Upper lobe of left lung (tissue), 6 donors: ENCODE data around the gene CDH10. TPM values are rescaled to one million over a fixed set of nuclear protein-coding genes. Genes with fewer than 3 reads are reported as not detected.
A peak's percentile ranks its signal among the peaks of the same experiment; 100 is the strongest.

Source experiments
- ATAC-seq, 2 donors: fragments of 200-7000 bp; cut with Tn5 transposase; one replicate each; pipeline ENCODE4 v1.9.1; 2022; ENCODE audit warnings: mild to moderate bottlenecking in 2 of 2, moderate library complexity in 2 of 2; ENCODE audit not compliant: low FRiP score in 2 of 2
- DNase-seq, 2 donors: peaks; one replicate each; pipeline ENCODE4 v3.0.0-alpha.2; 2019 to 2020
- H3K27ac ChIP-seq, 4 donors: fragments of 200-600 bp; sonication (generic); one replicate each; pipeline ENCODE4 v1.5.1; 2016 to 2019
- H3K27me3 ChIP-seq, 4 donors: fragments of 200-600 bp; sonication (generic); one replicate each; pipeline ENCODE4 v1.5.1; 2017 to 2019
- H3K36me3 ChIP-seq, 4 donors: fragments of 200-600 bp; sonication (generic); one replicate each; pipeline ENCODE4 v1.5.1; 2016 to 2019
- H3K4me1 ChIP-seq, 4 donors: fragments of 200-600 bp; sonication (generic); one replicate each; pipeline ENCODE4 v1.5.1; 2018 to 2019
- H3K4me3 ChIP-seq, 4 donors: fragments of 200-600 bp; sonication (generic); one replicate each; pipeline ENCODE4 v1.5.1; 2017 to 2019; ENCODE audit warnings: mild to moderate bottlenecking in 2 of 4, moderate library complexity in 1 of 4
- H3K9me3 ChIP-seq, 4 donors: fragments of 200-600 bp; sonication (generic); one replicate each; pipeline ENCODE4 v1.5.1; 2018 to 2019
- EP300 ChIP-seq, 4 donors: sonication (generic); formaldehyde crosslinking; IDR thresholded peaks; one replicate each; pipeline ENCODE4 v1.5.1; 2017; ENCODE audit warnings: antibody characterized with exemption in 4 of 4, control low read depth in 2 of 4
- POLR2A ChIP-seq, 4 donors: fragments of 450-650 bp; IDR thresholded peaks; one replicate each; pipeline ENCODE4 v1.5.1; 2016 to 2017; ENCODE audit warnings: antibody characterized with exemption in 4 of 4, mild to moderate bottlenecking in 2 of 4
- POLR2AphosphoS5 ChIP-seq, 2 donors: sonication (generic); formaldehyde crosslinking; IDR thresholded peaks; one replicate each; pipeline ENCODE4 v1.5.1; 2017; ENCODE audit warnings: antibody characterized with exemption in 2 of 2
- WGBS, 2 donors: methylation state at CpG; one replicate each; pipeline ENCODE4 v1.1.5; 2017 to 2018; 5-methylcytosine and 5-hydroxymethylcytosine counted together
- total RNA-seq, 6 donors: library from RNA; depleted of rRNA in 4 of 6; stranded (reverse); fragments of >200 nt in 4 of 6; gene quantifications; one replicate each; pipeline versions ENCODE4 v1.1.0 to v1.2.1, GENCODE V29; 2016 to 2021
- TF ChIP-seq, protein P1 (sequence below), 6 experiments: fragments of 450-650 bp in 4 of 6; fragments of 200-600 bp in 2 of 6; sonication (generic) in 2 of 6; IDR thresholded peaks; one replicate each; pipeline ENCODE4 v1.5.1; 2016 to 2019; ENCODE audit warnings: antibody characterized with exemption in 6 of 6
- donor health status: DM: no; HTN: no; CAD: no; lungs with moderate emphysema.
- donor health status: DM: no; HTN: yes; CAD: no; lungs with severe emphysema.

CDH10 gene
- total RNA-seq, 6 donors from 2014 or later, result 0.26 to 0.78 (median 0.52) TPM; not detected in 2

DNA sequence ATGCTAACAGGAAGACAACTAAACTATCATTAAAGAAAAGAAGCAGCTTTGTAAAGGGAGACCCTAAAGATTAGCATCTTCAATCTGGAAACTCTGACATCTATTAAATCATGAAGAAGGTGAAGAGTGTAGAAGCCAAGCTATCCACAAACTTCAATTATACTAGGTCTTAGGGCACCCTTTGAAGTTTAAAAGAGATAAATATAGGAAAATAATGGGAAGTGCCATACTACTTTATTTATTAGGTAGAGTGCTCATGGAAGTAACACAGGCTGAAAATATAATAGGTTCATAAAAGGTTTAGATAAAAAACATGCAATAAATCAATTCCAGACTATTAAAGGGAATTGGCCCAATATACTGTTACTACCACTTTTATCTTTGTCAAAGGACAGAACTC lies 19.9 kb downstream of the CDH10 start:
- Histone ChIP-seq H3K9me3 (no peaks in the 10 kb centered on the region), H3K27me3 (no peaks in the 10 kb centered on the region), H3K27ac (no peak overlapping the region), H3K4me1 (no peaks in the 10 kb centered on the region), H3K36me3 (no peaks in the 10 kb centered on the region), H3K4me3 (no peak overlapping the region)
- TF ChIP-seq POLR2A (IDR thresholded peaks at IDR 0.05) (no peak), POLR2AphosphoS5 (IDR thresholded peaks at IDR 0.05) (no peak), EP300 (IDR thresholded peaks at IDR 0.05) (no peak)
- TF ChIP-seq, protein P1, sequence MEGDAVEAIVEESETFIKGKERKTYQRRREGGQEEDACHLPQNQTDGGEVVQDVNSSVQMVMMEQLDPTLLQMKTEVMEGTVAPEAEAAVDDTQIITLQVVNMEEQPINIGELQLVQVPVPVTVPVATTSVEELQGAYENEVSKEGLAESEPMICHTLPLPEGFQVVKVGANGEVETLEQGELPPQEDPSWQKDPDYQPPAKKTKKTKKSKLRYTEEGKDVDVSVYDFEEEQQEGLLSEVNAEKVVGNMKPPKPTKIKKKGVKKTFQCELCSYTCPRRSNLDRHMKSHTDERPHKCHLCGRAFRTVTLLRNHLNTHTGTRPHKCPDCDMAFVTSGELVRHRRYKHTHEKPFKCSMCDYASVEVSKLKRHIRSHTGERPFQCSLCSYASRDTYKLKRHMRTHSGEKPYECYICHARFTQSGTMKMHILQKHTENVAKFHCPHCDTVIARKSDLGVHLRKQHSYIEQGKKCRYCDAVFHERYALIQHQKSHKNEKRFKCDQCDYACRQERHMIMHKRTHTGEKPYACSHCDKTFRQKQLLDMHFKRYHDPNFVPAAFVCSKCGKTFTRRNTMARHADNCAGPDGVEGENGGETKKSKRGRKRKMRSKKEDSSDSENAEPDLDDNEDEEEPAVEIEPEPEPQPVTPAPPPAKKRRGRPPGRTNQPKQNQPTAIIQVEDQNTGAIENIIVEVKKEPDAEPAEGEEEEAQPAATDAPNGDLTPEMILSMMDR (IDR thresholded peaks at IDR 0.05), result no peak
- DNase-seq, result no peak
- no peak for ATAC-seq

DNA sequence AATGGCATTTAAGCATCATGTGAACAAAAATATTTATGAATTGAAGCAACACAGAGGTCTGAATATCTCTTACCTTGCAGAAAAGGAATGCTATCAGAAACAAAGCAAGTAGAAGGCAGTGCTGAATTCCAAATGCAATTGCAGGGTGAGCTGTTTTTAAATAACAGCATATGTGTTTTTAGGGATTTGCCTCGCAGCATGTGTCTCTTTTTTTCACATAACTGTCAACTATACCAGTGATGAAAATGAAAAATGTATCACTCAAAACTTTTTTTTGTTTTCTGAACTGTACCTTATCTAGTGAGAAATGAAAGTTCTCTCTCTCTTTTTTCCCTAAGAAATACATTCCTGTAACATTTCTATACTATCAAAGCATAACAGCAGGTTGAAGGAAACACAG lies 21.2 kb downstream of the CDH10 start:
- no peak for TF ChIP-seq POLR2AphosphoS5 (IDR thresholded peaks at IDR 0.05)
- TF ChIP-seq POLR2A (IDR thresholded peaks at IDR 0.05), result no peak
- TF ChIP-seq, protein P1 (IDR thresholded peaks at IDR 0.05), result no peak
- TF ChIP-seq EP300 (IDR thresholded peaks at IDR 0.05), result no peak
- Histone ChIP-seq H3K27ac (no peak overlapping the region), H3K9me3 (no peaks in the 10 kb centered on the region), H3K4me1 (no peaks in the 10 kb centered on the region), H3K4me3 (no peak overlapping the region), H3K27me3 (no peaks in the 10 kb centered on the region), H3K36me3 (no peaks in the 10 kb centered on the region)
- no peak for DNase-seq
- WGBS, 2 donors, result 52 to 59% methylated on average over 1 of the region's 1 CpG
- ATAC-seq, result no peak

DNA sequence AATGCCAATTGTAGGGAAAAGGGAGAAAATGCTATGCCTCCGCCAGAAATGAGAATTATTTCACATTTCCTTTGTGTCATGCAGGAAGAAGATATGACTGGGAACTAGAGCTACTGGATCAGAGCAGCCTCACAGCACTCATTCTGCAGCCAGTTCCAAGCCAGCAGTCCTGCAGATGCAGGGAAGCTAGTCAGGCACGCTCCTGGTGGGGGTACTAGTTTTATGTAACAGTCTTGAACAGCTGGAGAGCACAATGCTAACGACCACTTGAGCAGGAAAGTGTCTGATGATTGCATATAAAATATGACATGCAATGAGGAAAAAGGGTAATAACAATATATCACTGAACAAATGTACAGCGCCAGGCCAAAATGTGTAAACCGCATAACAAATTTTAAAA lies 21.7 kb downstream of the CDH10 start:
- no peak for DNase-seq
- WGBS, 2 donors, result 51 to 55% methylated on average over 5 of the region's 5 CpGs

DNA sequence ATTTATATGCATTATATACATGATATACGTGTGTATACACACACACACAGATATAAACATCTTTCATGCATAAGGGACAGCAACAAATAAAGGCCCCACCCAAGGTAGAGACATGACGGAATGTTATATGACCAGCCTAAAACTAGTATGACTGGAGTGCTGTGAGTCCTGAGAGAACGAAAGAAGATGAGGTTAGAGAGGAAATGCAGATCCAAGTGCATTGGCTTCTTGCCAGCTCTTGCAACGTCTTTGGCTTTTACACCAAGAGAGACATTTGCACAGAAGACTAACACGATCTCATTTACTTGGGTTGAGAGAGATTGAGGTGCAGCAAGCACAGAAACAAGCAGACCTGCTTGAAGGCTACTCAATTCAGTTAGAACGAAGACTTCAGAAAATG lies 23.0 kb downstream of the CDH10 start:
- Histone ChIP-seq H3K4me3 (no peak overlapping the region), H3K9me3 (no peaks in the 10 kb centered on the region), H3K27me3 (no peaks in the 10 kb centered on the region), H3K36me3 (no peaks in the 10 kb centered on the region), H3K27ac (no peak overlapping the region), H3K4me1 (no peaks in the 10 kb centered on the region)
- ATAC-seq (peak in 1 of 2 donors; percentile 45), DNase-seq (no peak)
- TF ChIP-seq POLR2AphosphoS5 (IDR thresholded peaks at IDR 0.05) (no peak), EP300 (IDR thresholded peaks at IDR 0.05) (no peak), POLR2A (IDR thresholded peaks at IDR 0.05) (no peak)
- TF ChIP-seq, protein P1 (IDR thresholded peaks at IDR 0.05), result no peak
- 22 to 25% methylated on average over 6 of the region's 6 CpGs for WGBS, 2 donors

More for the DNA sequence above, 21.7 kb downstream of the CDH10 start:
- TF ChIP-seq, protein P1 (IDR thresholded peaks at IDR 0.05), result no peak
- TF ChIP-seq POLR2AphosphoS5 (IDR thresholded peaks at IDR 0.05), result no peak
- TF ChIP-seq POLR2A (IDR thresholded peaks at IDR 0.05), result no peak
- no peak for TF ChIP-seq EP300 (IDR thresholded peaks at IDR 0.05)
- ATAC-seq, result no peak
- Histone ChIP-seq H3K4me1 (no peaks in the 10 kb centered on the region), H3K4me3 (no peak overlapping the region), H3K27ac (no peak overlapping the region), H3K36me3 (no peaks in the 10 kb centered on the region), H3K9me3 (no peaks in the 10 kb centered on the region), H3K27me3 (no peaks in the 10 kb centered on the region)

DNA sequence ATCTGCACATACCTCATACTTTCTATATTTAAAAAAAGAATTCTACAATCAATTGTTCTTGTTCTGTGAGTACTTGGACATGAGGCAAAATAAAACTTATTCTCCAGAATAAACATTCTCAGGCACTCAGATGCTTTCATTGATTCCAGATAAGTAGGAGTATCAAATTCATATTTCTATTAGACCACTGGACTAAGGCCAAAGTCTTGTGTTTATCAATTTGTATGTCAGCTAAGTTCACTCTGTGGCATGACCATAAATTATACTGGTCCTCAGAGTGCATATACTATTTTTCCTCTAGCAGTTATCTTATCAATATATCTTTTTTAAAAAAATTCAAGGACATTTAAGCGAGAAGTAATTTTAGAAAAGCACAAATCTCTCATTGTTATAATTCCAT lies 28.2 kb downstream of the CDH10 start:
- TF ChIP-seq EP300 (IDR thresholded peaks at IDR 0.05) (no peak), POLR2A (IDR thresholded peaks at IDR 0.05) (no peak), POLR2AphosphoS5 (IDR thresholded peaks at IDR 0.05) (no peak)
- TF ChIP-seq, protein P1 (IDR thresholded peaks at IDR 0.05), result no peak
- no peaks in the 10 kb centered on the region for H3K4me1 ChIP-seq
- no peaks in the 10 kb centered on the region for H3K27me3 ChIP-seq
- H3K9me3 ChIP-seq, result no peaks in the 10 kb centered on the region
- no peak overlapping the region for H3K4me3 ChIP-seq
- ATAC-seq (no peak), DNase-seq (no peak)
- no peaks in the 10 kb centered on the region for H3K36me3 ChIP-seq
- no peak overlapping the region for H3K27ac ChIP-seq
- 62 to 70% methylated on average over 1 of the region's 1 CpG for WGBS, 2 donors
